Measurements from ENCODE around the gene PPP2R5C.

GRCh38 chr14:101780887-101781239 lies 19.4 kb downstream of the PPP2R5C start:
- TF ChIP-seq ZNF121 (CRISPR knock-in tag; IDR thresholded peaks at IDR 0.05) (no peak), CREB1 (CRISPR knock-in tag; IDR thresholded peaks at IDR 0.05) (no peak), TEAD4 (CRISPR knock-in tag; IDR thresholded peaks at IDR 0.05) (no peak), NFATC4 (CRISPR knock-in tag; IDR thresholded peaks at IDR 0.05) (no peak), NFE2L1 (CRISPR knock-in tag; IDR thresholded peaks at IDR 0.05) (no peak), ELF4 (CRISPR knock-in tag; IDR thresholded peaks at IDR 0.05; ENCODE audit: low read depth) (no peak), OVOL2 (CRISPR knock-in tag; IDR thresholded peaks at IDR 0.05; ENCODE audit: borderline replicate concordance) (no peak), JUN (CRISPR knock-in tag; IDR thresholded peaks at IDR 0.05) (no peak)
- TF ChIP-seq, protein P1, sequence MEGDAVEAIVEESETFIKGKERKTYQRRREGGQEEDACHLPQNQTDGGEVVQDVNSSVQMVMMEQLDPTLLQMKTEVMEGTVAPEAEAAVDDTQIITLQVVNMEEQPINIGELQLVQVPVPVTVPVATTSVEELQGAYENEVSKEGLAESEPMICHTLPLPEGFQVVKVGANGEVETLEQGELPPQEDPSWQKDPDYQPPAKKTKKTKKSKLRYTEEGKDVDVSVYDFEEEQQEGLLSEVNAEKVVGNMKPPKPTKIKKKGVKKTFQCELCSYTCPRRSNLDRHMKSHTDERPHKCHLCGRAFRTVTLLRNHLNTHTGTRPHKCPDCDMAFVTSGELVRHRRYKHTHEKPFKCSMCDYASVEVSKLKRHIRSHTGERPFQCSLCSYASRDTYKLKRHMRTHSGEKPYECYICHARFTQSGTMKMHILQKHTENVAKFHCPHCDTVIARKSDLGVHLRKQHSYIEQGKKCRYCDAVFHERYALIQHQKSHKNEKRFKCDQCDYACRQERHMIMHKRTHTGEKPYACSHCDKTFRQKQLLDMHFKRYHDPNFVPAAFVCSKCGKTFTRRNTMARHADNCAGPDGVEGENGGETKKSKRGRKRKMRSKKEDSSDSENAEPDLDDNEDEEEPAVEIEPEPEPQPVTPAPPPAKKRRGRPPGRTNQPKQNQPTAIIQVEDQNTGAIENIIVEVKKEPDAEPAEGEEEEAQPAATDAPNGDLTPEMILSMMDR (IDR thresholded peaks at IDR 0.05): no peak

Data from WTC11 (cell line).